Caco-2 (cell line): ENCODE measurements around the gene SLC12A9. TPM values are rescaled to one million over a fixed set of nuclear protein-coding genes. Genes with fewer than 3 reads are reported as not detected.

Source experiments
- BruUV-seq: library from RNA; stranded (reverse); fragments of 400-500 nt; replicated peaks from 2 replicates; lab custom pipeline; 2021; lab: Mats Ljungman, UMichigan
- CTCF ChIA-PET: fragments of 300-600 bp; sonication (Branson Sonifier 250); formaldehyde crosslinking; loops from one replicate; lab custom pipeline; 2022; ENCODE audit warnings: antibody characterized with exemption; lab: Charles Lee
- POLR2A ChIA-PET: fragments of 300-600 bp; sonication (Branson Sonifier 250); formaldehyde crosslinking; loops from one replicate; lab custom pipeline; 2022; ENCODE audit warnings: antibody characterized with exemption; lab: Charles Lee
- DNase-seq, 2 experiments: peaks; one replicate each; pipeline versions ENCODE4 v3.0.0 to v3.0.0-alpha.2; 2020 to 2022
- H3K27me3 ChIP-seq: replicated peaks from 2 replicates; pipeline ENCODE4 v1.6.0; 2011; ENCODE audit warnings: low read length; ENCODE audit not compliant: control insufficient read depth, insufficient read depth
- H3K36me3 ChIP-seq: 2 replicates; pipeline ENCODE4 v1.5.1; 2011; ENCODE audit warnings: low read length; ENCODE audit not compliant: control insufficient read depth, insufficient read depth
- H3K4me1 ChIP-seq: fragments of 250-450 bp; sonication (Bioruptor Pico); 2 replicates; pipeline ENCODE4 v1.5.1; 2020; ENCODE audit warnings: mild to moderate bottlenecking
- H3K4me3 ChIP-seq: 2 replicates; pipeline ENCODE4 v1.5.1; 2011; ENCODE audit warnings: low read depth, mild to moderate bottlenecking, control low read depth, low read length
- H3K9me3 ChIP-seq: fragments of 250-450 bp; sonication (Bioruptor Pico); 2 replicates; pipeline ENCODE4 v1.5.1; 2020; ENCODE audit warnings: mild to moderate bottlenecking, moderate library complexity
- H3K27ac Mint-ChIP-seq: one replicate; pipeline ENCODE4 v1.8.0; 2022; ENCODE audit warnings: mixed read lengths; ENCODE audit not compliant: unreplicated experiment
- H3K27me3 Mint-ChIP-seq: one replicate; pipeline ENCODE4 v1.8.0; 2022; ENCODE audit warnings: mixed read lengths; ENCODE audit not compliant: insufficient read depth, unreplicated experiment
- H3K36me3 Mint-ChIP-seq: one replicate; pipeline ENCODE4 v1.8.0; 2022; ENCODE audit warnings: mild to moderate bottlenecking, mixed read lengths; ENCODE audit not compliant: insufficient read depth, unreplicated experiment
- H3K4me1 Mint-ChIP-seq: one replicate; pipeline ENCODE4 v1.8.0; 2022; ENCODE audit warnings: low read depth, mixed read lengths; ENCODE audit not compliant: unreplicated experiment
- H3K4me3 Mint-ChIP-seq: one replicate; pipeline ENCODE4 v1.8.0; 2022; ENCODE audit warnings: mild to moderate bottlenecking, moderate library complexity, mixed read lengths; ENCODE audit not compliant: unreplicated experiment
- H3K9me3 Mint-ChIP-seq: one replicate; pipeline ENCODE4 v1.8.0; 2022; ENCODE audit warnings: mixed read lengths; ENCODE audit not compliant: unreplicated experiment
- intact Hi-C: fragments of 100-400 bp; cut with micrococcal nuclease; formaldehyde crosslinking; loops from one replicate; pipeline ENCODE4 v1.10.0; 2022; ENCODE audit not compliant: unreplicated experiment
- total RNA-seq: library from RNA; stranded (reverse); gene quantifications from 2 replicates; pipeline ENCODE4 v1.2.3, GENCODE V29; 2022
- TF ChIP-seq, protein P1 (sequence below), 2 experiments: fragments of 200-600 bp in 1 of 2; IDR thresholded peaks; 1 replicate in 1 of 2; 2 replicates in 1 of 2; pipeline versions ENCODE4 v1.5.1 to v1.8.0; 2011 to 2022; ENCODE audit warnings: antibody characterized with exemption in 1 of 2, control low read depth in 1 of 2, inconsistent platforms in 1 of 2, low read depth in 1 of 2, low read length in 1 of 2, mild to moderate bottlenecking in 1 of 2, moderate library complexity in 1 of 2; ENCODE audit not compliant: insufficient read depth in 1 of 2, severe bottlenecking in 1 of 2, unreplicated experiment in 1 of 2

SLC12A9 gene
- total RNA-seq, 1 experiment from 2014 or later, result 60.7 TPM

DNA sequence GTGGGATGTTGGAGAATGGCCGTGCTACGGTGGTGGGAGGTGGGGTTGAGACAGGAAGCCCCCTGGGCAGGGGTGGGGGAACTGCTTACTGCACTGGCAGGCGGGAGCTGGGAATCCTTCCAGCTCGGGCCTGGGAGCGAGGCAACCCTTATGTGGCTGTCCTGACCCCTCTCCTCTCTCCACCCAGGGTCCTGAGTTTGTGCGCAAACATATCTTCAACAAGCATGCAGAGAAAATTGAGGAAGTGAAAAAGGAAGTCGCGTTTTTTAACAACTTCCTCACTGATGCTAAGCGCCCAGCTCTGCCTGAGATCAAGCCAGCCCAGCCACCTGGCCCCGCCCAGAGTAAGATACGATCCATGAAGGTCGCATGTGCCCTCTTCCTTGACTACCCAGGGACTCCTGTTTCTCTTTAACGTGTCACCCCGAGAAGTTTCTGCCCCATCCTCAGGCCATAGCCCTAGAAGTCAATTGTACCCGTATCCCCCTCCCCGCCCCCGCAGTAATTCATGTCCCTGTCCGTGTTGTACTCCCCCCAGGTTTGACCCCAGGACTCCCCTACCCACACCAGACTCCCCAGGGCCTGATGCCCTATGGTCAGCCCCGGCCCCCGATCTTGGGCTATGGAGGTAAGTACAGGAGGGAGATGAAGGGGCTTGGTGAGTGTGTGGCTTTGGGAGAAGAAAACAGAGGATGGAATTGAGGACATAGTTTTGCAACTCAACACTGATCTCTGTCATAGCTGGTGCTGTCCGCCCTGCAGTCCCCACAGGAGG, 35.2 kb downstream of the SLC12A9 start:
- CTCF ChIA-PET, result interaction anchor here (0.6 kb wide), 2 partner anchors 15 to 60 kb away, joined by 3 to 5 read pairs; partner anchors contain the start of gene EPHB4

DNA sequence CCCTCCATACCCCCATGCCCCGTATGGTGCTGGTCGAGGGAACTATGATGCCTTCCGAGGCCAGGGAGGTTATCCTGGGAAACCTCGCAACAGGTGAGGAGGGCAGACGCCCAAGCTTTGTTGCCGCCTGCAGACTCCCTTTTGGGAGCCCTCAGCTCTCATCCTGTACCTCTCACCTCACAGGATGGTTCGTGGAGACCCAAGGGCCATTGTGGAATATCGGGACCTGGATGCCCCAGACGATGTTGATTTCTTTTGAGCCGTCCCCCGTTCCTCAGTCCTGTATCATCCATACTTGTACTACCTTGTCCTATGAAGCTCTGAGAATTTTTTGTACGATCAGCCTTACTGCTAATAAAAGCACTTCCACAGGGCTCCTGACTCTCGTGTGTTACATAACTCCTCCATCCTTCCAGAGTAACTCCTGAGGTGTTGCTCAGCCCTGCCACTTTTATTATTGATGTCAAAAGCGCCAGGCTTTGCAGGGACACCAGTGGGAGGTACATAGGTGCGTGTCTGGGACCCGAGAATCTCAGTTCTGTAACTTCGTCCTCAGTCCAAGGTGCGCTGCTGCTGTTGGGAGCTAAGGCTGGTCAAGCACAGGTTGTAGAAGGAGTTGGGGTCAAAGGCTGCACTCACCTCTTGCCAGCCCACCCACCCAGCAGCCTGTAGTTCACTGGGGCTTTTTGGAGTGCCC, 35.9 kb downstream of the SLC12A9 start:
- H3K4me3 Mint-ChIP-seq, result peak overlapping the region; percentile 88
- peak overlapping the region; percentile 87 for H3K27ac Mint-ChIP-seq

More for the DNA sequence above, 35.2 kb downstream of the SLC12A9 start:
- H3K9me3 Mint-ChIP-seq, result no peaks in the 10 kb centered on the region
- POLR2A ChIA-PET, result interaction anchor here (0.6 to 1.6 kb wide), 3 partner anchors 13 to 182 kb away, joined by 3 to 18 read pairs (median 14); partner anchors contain the start of genes POP7 and SRRT
- TF ChIP-seq, protein P1, sequence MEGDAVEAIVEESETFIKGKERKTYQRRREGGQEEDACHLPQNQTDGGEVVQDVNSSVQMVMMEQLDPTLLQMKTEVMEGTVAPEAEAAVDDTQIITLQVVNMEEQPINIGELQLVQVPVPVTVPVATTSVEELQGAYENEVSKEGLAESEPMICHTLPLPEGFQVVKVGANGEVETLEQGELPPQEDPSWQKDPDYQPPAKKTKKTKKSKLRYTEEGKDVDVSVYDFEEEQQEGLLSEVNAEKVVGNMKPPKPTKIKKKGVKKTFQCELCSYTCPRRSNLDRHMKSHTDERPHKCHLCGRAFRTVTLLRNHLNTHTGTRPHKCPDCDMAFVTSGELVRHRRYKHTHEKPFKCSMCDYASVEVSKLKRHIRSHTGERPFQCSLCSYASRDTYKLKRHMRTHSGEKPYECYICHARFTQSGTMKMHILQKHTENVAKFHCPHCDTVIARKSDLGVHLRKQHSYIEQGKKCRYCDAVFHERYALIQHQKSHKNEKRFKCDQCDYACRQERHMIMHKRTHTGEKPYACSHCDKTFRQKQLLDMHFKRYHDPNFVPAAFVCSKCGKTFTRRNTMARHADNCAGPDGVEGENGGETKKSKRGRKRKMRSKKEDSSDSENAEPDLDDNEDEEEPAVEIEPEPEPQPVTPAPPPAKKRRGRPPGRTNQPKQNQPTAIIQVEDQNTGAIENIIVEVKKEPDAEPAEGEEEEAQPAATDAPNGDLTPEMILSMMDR (IDR thresholded peaks at IDR 0.05; ENCODE audit: insufficient read depth in 1 of 2, low read depth in 1 of 2, low read length in 1 of 2, severe bottlenecking in 1 of 2, unreplicated experiment in 1 of 2), result no peak
- H3K36me3 ChIP-seq, result peaks cover 5% of the 10 kb centered on the region
- no peak overlapping the region for H3K4me3 ChIP-seq
- no peaks in the 10 kb centered on the region for H3K9me3 ChIP-seq
- TSS peak; percentile 66 for BruUV-seq
- no peaks in the 10 kb centered on the region for H3K27me3 Mint-ChIP-seq
- H3K27ac Mint-ChIP-seq, result peak overlapping the region; percentile 68
- peak overlapping the region; percentile 88 for H3K4me3 Mint-ChIP-seq
- H3K27me3 ChIP-seq, result no peaks in the 10 kb centered on the region
- intact Hi-C loops, result no loop called here
- DNase-seq, result no peak
- H3K36me3 Mint-ChIP-seq, result peaks cover 78% of the 10 kb centered on the region
- H3K4me1 ChIP-seq, result peaks cover 21% of the 10 kb centered on the region
- peaks cover 69% of the 10 kb centered on the region for H3K4me1 Mint-ChIP-seq

More for the DNA sequence above, 35.9 kb downstream of the SLC12A9 start:
- Mint-ChIP-seq H3K27me3 (no peaks in the 10 kb centered on the region), H3K36me3 (peaks cover 70% of the 10 kb centered on the region), H3K4me1 (peaks cover 62% of the 10 kb centered on the region), H3K9me3 (no peaks in the 10 kb centered on the region)
- BruUV-seq, result TSS peak; percentile 41
- peak overlapping the region; percentile 67 for H3K4me3 ChIP-seq
- ChIA-PET POLR2A (interaction anchor here (0.6 to 2.4 kb wide), 2 partner anchors 13 to 172 kb away, joined by 14 to 76 read pairs; partner anchors contain the start of gene SRRT), CTCF (interaction anchor here (0.6 kb wide), 2 partner anchors 16 to 61 kb away, joined by 3 to 5 read pairs; partner anchors contain the start of gene EPHB4)
- peaks cover 5% of the 10 kb centered on the region for H3K36me3 ChIP-seq
- peaks cover 21% of the 10 kb centered on the region for H3K4me1 ChIP-seq
- H3K9me3 ChIP-seq, result no peaks in the 10 kb centered on the region
- H3K27me3 ChIP-seq, result no peaks in the 10 kb centered on the region
- intact Hi-C loops, result no loop called here
- peak in 1 of 2 experiments; percentile 48 for DNase-seq
- TF ChIP-seq, protein P1 (IDR thresholded peaks at IDR 0.05; ENCODE audit: insufficient read depth in 1 of 2, low read depth in 1 of 2, low read length in 1 of 2, severe bottlenecking in 1 of 2, unreplicated experiment in 1 of 2), result no peak
